NCI-H526 (cell line): Measurements from ENCODE around the gene PARP8.

Source experiments
- DNase-seq, 2 experiments: peaks; one replicate each; lab custom pipeline; 2025; lab: John Stamatoyannopoulos, UW

The PARP8 gene

DNA sequence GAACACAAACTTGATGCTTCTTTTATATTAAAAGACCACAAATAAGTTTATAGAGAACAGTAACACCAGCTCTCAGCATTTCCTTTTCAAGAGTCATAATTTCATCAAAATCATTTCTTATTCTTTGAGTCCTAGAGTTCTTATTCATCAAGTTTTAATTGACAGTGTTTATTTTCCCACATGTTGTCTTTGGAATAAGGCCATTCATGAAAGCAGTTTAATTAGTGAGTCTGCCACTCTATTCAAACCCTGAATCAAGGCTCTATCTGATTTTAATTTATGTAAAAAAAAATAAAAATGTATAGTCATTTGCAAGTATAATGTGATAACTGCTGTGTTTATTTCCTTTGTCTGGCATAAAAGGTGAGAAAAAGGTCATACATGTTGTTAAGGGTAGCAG lies 176.7 kb downstream of the PARP8 start:
- DNase-seq = no peak

- DNase-seq = no peak
Observed at GRCh38 chr5:50846261-50846660, 179.8 kb downstream of the PARP8 start.

GRCh38 chr5:50849554-50849953 lies 183.1 kb downstream of the PARP8 start:
- DNase-seq = no peak

- no peak for DNase-seq
Observed at GRCh38 chr5:50853151-50853550, 186.7 kb downstream of the PARP8 start.

DNA sequence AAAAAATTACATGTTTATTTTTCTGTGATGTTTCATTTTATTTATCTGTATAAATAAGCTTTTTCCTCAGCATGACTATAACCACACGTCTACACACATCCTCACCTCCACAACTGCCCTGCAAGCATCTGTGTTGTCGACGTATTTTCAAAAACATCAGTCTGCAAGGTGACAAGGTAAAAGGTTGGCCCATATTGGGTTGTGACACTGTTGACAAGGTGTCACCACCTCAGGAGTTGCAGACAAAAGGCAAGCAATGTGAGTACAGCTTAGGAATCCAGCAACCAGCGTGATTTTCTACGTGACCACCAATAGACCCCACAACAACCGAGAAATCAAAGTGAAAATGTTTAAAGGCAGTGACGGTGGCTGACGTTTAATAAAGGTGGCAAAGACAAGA lies 187.6 kb downstream of the PARP8 start:
- no peak for DNase-seq

DNA sequence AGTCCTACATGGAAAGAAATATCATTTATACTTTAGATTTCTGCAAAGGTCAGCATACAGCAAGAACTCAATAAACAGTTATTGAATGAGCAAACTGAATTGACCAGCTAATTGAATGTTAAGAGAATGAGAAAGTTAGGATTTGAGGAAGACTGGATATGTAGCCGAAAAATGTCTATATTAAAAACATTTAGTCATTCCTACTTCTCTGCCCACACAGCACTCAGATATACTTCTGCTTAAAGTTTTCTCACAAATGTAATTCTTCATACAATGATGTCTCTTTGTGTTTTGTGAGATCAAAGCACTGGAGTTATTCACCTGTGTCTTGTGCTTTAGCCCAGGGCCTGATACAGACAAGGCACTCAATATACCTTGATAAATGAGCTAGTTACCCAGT lies 188.6 kb downstream of the PARP8 start:
- no peak for DNase-seq

- DNase-seq = no peak
Observed at GRCh38 chr5:50856401-50857119, 190.1 kb downstream of the PARP8 start.

DNA sequence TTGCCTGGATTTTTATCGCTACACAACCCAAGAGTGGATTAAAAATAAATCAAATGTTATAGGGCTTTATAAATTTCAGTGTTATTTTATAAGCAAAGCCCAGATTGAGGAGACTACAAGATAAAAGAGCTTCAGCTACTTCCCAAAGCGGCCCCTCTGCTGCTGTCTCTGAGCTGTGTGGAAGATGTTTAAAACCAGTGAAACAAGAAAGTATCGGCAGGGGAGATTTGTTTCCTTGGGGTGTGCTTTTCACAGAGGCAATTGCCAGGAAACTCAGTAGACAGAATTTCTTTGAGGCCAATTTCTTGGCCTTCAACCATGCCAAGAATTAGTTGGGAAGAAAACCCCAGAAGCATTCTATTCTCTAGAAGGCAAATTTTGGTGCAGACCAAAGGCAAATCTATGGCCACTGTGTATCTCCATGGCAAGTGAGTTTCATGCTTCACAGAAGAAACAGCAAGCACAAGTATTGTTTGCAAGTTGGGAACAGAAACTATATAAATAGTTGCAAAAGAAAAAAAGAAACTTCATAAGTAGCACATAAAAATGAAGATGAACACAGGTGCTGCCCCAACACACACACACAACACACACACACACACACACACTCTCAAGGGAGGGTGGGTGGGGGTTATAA lies 197.2 kb downstream of the PARP8 start:
- DNase-seq = no peak

- DNase-seq = no peak
Observed at GRCh38 chr5:50864466-50864865, 198.0 kb downstream of the PARP8 start.

- DNase-seq = no peak
Observed at GRCh38 chr5:50866415-50866814, 200.0 kb downstream of the PARP8 start.

DNA sequence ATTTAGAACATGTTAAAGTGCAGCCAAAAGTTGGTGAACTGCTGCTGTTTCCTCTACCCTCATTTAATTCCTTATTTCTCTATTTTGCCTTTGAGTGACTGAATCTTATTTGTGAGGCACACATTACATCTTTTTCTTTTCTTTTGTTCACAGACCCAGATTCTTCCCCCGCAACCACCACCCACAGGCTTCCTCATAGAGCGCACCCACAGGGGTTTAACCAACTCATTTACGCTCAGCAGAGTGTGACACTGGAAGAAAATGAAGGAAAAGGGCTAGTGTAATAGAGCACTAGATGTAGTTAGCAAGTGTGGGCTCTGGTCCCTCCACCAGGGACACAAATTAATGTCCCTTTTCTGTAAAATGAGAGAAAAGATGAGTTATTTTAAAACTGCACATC lies 200.7 kb downstream of the PARP8 start:
- DNase-seq = no peak

DNA sequence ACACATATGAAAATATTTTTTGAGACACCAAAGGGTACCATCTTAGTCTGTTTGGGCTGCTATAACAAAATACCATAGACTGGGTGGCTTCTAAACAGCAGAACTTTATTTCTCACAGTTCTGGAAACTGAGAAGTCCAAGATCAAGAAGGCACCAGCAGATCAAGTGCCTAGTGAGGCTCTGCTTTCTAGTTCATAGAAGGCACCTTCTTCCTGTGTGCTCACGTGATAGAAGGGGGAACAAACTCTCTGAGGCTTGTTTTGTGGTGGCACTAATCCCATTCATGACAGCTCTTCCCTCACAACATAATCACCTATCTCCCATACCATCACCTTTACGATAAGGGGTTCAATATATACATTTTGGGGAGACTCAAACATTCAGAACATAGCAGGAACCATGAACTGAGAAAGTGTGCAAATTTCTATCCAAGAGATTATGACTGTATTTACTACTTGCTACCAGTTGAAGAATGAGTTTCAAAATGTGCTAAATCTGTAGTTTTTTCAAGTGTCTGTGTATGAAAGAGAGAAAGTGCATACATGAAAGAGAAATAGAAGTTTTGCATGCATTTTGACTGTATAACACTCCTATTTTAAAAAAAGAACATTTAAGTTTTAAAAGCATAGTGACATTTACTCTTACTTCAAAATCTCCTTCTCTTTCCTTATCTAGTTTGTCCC lies 207.3 kb downstream of the PARP8 start:
- no peak for DNase-seq

GRCh38 chr5:50874306-50875001 lies 208.0 kb downstream of the PARP8 start:
- no peak for DNase-seq

- no peak for DNase-seq
Observed at GRCh38 chr5:50875002-50875344, 208.5 kb downstream of the PARP8 start.

GRCh38 chr5:50878470-50878869 lies 212.0 kb downstream of the PARP8 start:
- no peak for DNase-seq

- DNase-seq = no peak
Observed at GRCh38 chr5:50881407-50881806, 215.0 kb downstream of the PARP8 start.

DNA sequence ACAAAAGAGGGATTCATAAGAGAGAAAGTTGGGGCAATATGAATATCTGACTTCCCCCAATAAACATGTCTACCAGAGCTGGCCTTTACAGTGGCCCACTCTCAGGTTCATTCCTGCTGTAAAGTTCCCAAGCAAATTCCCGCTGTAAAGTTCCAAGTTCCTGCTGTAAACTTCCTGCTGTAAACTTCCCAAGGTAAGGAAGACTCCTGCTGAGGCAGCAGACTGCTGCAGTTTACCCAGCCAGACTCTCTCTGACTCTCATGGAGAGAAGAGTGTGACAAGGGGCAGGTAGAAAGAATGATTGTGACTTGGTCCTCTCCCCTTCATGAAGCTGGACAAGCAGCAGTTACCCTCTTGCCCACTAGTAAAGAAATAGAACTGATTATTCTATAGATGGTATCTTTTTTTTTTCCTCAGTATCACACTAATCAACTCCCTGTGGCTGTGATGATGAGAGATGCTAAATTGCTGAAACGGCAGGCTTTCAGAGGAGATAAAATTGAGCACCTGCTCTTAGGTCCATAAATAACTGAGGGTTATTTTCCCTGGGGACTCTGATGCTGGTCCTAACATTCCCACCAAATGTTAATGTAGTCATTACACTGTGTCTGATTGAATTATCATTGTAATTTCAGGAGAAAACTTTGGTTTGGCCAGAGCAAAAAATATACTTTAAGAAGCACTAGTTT lies 220.4 kb downstream of the PARP8 start:
- no peak for DNase-seq

- no peak for DNase-seq
Observed at GRCh38 chr5:50887889-50888633, 221.6 kb downstream of the PARP8 start.

DNA sequence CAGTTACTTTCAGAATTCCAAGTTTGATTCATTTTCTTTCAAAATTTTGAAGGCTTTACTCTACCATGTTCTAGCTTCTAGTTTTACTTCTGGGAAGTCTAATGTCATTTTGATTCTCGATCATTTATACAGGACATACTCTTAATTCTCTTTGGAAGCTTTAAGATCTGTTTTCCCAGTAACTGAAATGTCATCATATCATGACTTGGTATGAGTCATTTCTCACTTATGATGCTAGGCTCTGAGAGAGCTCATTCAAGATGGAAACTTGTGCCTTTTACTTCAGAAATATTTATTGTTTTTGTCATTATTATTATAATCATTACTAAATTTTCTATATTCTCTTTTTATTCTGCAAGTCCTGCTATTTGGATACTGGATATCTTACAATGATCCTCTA lies 222.3 kb downstream of the PARP8 start:
- DNase-seq = no peak

DNA sequence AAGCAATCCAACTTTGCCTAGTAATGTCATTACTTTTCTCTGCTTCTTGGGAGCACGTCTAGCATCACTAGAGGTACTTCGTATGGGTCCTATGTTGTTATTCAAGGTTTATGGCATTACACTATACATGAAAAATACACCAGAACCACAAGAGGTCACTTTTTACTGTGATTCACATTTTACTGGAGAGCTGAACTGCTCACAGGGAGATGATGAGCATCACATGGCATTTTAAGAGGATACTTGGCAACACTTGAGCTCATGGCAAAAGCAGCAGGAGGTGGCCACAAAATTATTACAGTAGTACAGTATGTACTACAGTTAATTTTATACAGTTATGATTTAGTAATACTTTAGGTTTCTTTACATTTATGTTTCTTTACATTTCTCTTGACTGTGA lies 223.4 kb downstream of the PARP8 start:
- no peak for DNase-seq
